ENCODE data around the gene NANP. TPM values are rescaled to one million over a fixed set of nuclear protein-coding genes. Genes with fewer than 3 reads are reported as not detected.

The NANP gene
- total and polyA plus RNA-seq, 2 of the 13 experiments (the other 11 are each of a cell fraction or from before 2014, with no cell fraction given) = 8.9 to 21.5 TPM

DNA sequence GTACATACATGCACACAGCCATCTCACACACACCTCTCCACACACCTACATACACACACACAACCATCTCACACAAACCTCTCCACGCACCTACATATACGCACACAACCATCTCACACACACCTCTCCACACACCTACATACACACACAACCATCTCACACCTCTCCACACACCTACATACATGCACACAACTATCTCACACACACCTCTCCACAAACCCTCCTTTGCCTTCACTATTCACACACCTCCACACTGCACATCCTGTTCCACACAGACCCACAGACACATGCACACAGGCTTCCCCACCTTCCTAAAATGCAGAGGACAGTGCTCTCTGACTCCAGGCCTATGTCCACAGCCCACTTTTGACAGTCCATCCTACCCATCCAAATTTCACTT lies 22.2 kb downstream of the NANP start (continued):
- TF ChIP-seq HOXA9 (CRISPR knock-in tag; IDR thresholded peaks at IDR 0.05; ENCODE audit: borderline replicate concordance) = no peak; the same call in 1 of the 2 replicates
- peak; percentile 70; the same call in 1 of the 2 replicates for TF ChIP-seq NBN (conservative IDR thresholded peaks at IDR 0.05)
- TF ChIP-seq, protein P1, sequence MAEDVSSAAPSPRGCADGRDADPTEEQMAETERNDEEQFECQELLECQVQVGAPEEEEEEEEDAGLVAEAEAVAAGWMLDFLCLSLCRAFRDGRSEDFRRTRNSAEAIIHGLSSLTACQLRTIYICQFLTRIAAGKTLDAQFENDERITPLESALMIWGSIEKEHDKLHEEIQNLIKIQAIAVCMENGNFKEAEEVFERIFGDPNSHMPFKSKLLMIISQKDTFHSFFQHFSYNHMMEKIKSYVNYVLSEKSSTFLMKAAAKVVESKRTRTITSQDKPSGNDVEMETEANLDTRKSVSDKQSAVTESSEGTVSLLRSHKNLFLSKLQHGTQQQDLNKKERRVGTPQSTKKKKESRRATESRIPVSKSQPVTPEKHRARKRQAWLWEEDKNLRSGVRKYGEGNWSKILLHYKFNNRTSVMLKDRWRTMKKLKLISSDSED (CRISPR knock-in tag; IDR thresholded peaks at IDR 0.05) = no peak
- no peak for TF ChIP-seq NFE2L2 (IDR thresholded peaks at IDR 0.05; ENCODE audit: low read length)
- no peak for TF ChIP-seq ZFP1 (CRISPR knock-in tag; IDR thresholded peaks at IDR 0.05)
- no peak for TF ChIP-seq HMG20B (CRISPR knock-in tag; conservative IDR thresholded peaks at IDR 0.05)
- TF ChIP-seq PLRG1 (conservative IDR thresholded peaks at IDR 0.05) = 0 out of 2 replicates have a peak, but pooled peaks have one; percentile 36
- no peak for TF ChIP-seq ATF1 (CRISPR knock-in tag; IDR thresholded peaks at IDR 0.05)
- TF ChIP-seq GATAD1 (CRISPR knock-in tag; IDR thresholded peaks at IDR 0.05) = no peak
- no peak for TF ChIP-seq BCL3 (CRISPR knock-in tag; IDR thresholded peaks at IDR 0.05)
- TF ChIP-seq, protein P2, sequence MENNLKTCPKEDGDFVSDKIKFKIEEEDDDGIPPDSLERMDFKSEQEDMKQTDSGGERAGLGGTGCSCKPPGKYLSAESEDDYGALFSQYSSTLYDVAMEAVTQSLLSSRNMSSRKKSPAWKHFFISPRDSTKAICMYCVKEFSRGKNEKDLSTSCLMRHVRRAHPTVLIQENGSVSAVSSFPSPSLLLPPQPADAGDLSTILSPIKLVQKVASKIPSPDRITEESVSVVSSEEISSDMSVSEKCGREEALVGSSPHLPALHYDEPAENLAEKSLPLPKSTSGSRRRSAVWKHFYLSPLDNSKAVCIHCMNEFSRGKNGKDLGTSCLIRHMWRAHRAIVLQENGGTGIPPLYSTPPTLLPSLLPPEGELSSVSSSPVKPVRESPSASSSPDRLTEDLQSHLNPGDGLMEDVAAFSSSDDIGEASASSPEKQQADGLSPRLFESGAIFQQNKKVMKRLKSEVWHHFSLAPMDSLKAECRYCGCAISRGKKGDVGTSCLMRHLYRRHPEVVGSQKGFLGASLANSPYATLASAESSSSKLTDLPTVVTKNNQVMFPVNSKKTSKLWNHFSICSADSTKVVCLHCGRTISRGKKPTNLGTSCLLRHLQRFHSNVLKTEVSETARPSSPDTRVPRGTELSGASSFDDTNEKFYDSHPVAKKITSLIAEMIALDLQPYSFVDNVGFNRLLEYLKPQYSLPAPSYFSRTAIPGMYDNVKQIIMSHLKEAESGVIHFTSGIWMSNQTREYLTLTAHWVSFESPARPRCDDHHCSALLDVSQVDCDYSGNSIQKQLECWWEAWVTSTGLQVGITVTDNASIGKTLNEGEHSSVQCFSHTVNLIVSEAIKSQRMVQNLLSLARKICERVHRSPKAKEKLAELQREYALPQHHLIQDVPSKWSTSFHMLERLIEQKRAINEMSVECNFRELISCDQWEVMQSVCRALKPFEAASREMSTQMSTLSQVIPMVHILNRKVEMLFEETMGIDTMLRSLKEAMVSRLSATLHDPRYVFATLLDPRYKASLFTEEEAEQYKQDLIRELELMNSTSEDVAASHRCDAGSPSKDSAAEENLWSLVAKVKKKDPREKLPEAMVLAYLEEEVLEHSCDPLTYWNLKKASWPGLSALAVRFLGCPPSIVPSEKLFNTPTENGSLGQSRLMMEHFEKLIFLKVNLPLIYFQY (CRISPR knock-in tag; IDR thresholded peaks at IDR 0.05; ENCODE audit: borderline replicate concordance) = no peak
- no peak for TF ChIP-seq ZNF550 (CRISPR knock-in tag; IDR thresholded peaks at IDR 0.05; ENCODE audit: borderline replicate concordance)
- peak; percentile 94 for TF ChIP-seq NONO (IDR thresholded peaks at IDR 0.05)
- TF ChIP-seq NONO (CRISPR knock-in tag; conservative IDR thresholded peaks at IDR 0.05) = no peak
- TF ChIP-seq ZNF616 (CRISPR knock-in tag; IDR thresholded peaks at IDR 0.05; ENCODE audit: low read depth) = no peak

Data from HepG2 (cell line).